Measurements from ENCODE around the gene THOC6.

GRCh38 chr16:3074860-3075522, 51.2 kb downstream of the THOC6 start:
- TF ChIP-seq CTCF (IDR thresholded peaks at IDR 0.05): no peak
- TF ChIP-seq POLR2AphosphoS5 (IDR thresholded peaks at IDR 0.05; ENCODE audit: low read depth, low read length): no peak
- no peak for TF ChIP-seq TCF7L2 (IDR thresholded peaks at IDR 0.05; ENCODE audit: low read depth, low read length)
